ENCODE results near the gene CXCL12.

CXCL12 gene

DNA sequence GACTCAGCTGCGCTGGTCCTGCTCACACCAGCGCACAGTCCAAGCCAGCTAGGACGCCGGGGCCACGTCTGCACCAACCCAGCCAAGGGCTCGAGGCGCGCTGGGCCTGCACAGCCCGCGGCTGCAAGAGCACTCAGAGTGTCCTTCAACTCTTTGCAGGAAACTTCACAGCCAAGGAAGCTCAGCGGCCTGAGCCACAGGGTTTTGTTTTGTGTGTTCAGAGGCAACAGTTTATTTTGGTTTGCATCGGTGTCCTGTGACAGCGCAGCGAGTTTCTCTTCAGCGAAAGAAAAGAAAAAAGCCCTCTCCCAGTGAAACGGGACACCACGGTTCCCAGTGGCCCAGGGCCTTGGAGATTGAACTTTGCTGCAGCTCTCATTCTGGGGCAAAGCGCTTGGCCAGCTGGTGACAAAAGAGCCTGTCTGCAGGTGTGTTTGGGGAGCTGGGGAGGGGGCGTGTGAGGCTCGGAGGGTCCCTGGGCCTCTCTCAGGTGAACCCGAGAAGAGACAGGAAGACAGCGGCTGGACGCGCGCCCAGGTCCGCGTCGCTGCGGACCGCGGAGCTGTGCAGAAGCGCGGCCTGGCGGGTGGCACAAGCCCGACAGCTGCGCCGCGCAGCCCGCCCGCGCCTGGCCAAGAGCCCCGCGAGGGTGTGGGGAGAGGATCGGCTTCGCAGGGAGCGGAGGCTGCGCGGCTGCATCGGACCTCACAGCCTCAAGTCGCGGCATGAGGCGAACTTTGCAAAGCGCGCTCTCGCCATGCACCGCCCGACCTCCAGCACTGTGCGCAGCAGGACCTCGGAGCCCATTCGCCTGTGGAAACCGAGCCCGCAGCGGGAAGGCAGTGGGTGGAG, 922 bp downstream of the CXCL12 start:
- no peak for DNase-seq

DNA sequence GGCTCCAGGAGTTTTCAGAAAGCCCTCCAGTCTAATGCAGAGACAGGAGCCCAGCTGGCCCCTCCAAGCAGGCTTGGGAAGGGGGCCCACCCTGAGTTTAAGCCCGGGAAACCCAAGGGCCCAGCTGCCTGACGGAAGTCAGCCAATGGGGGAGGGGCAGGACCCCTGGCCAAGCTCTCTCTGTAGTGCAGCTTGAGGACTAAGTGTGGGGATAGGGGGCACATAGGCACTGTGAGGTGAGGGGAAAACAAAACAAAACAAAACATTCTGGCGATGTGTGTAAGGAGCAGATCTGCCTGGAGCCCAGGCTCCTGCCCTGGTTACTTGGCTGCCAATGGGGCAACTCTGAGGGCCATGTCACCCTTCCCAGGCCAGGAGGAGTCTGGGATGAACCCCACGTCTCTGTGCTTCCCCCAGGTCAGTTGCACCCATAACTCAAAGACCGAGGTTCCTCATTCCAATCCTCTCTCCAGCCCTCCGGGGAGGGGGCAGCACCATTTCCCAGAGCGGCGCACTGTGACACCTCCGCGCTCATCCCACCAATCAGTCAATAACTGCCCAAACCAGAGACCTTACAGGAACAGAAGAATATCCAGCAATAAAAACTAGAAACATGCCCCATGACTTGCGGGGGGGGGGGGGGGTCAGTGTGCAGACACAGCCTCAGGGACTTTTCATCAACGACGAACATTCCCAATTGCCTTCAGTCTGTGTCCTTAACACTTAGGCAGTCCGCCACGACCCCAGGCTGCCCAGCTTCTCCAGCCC, 1.7 kb downstream of the CXCL12 start:
- DNase-seq, result no peak

DNA sequence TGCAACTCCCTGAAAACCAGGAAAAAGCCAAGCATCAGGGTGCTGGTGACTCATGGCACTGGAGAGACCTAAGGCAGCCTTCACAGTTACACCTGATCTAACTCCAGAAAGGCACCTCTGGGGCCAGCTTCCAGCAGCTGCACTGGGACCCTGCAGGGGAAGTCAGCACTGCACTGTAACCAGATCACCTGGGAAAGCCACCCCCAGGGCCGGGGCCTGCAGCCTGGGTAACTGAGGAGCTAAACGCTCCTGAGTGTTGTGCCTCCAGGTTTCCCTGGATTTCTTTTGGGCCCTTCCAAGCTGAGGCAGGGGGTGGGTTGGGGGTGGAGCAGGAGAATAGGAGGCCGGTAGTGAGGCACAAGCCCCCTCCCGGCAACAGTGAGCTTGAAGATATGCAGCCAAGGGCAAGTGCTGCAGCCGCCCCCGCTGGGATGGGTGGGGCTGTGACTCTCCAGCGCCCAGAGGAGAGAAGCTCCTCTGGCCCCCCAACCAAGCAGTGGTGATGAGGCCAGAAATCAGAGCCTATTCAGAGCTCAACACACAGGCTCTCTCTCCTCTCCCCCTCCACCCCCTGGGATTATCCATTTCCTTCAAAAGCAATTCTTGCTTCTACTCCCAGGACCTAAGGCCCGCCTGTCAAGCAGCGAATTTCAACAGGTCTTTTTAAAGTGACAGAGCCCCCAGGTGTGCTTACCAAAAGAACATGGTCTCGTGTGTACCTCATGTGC, 2.6 kb downstream of the CXCL12 start:
- DNase-seq, result no peak

DNA sequence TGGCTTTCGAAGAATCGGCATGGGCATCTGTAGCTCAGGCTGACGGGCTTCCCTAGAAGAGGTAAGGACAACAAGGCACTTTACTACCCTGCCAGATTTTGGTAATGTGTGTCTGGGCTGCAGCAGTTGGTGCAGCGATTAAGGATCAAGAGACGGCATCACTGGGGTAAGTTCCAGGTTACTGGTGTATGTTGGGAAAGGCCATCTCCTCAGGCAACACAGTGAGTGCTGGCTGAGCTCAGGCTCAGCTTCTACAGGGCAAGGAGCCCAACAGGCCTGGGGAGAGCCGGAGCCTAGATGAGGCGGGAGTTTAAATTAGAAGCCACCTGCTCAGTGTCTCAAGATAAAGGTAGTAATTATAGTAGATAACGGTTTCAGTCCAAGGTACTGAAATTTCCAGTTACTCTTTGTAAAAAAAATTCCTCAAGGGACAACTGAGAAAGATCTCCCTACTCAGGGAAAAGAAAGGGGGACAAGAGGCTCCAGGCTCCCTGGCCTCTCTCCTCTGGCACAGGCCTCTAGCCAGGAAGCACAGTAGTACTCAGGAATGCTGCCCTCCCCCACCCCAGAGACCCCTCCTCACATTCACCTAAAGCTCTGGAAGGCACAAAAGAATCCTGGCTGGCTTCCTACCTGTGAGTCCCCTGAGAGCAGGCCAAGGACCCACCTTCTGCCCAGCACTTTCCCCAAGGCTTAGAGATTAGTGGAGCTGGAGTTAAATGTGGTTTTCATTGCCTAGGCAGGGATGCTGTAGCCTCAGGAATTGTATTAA, 3.9 kb downstream of the CXCL12 start:
- DNase-seq, result no peak

DNA sequence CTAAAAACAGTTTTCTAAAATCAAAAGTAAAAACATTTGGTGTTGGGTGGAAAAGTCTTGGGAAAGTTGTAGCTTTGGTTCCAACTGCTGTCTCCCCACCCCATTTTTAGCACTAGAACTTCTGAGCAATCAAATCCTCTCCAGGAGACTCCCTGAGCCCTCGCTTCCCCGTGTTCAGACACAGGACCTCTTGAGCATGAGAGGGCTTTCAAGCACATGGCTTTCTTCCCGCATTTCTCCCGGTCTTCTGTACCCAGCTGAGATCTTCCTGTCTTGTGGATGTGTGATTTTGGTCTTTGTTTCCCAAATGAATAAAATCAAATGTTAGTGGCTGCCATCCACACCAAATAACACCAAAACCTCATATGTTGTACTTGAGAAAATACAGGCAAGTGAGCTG, 5.0 kb downstream of the CXCL12 start:
- no peak for DNase-seq

DNA sequence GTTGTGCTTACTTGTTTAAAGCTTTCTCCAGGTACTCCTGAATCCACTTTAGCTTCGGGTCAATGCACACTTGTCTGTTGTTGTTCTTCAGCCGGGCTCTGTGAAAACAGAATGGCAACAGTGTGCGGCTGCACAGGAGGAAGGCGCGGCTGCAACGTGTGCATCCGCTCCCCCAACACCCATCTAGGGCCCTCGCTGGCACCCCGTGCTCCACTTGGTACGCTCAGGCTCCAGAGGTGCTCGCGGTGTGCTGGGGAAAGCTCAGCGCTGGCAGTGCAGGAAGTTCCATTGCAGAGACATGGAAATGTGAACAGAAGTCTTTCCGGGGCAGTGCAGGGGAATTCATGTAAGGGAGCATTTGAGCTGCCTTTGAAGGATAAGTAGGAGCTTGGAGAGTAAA, 6.3 kb downstream of the CXCL12 start:
- no peak for DNase-seq

DNA sequence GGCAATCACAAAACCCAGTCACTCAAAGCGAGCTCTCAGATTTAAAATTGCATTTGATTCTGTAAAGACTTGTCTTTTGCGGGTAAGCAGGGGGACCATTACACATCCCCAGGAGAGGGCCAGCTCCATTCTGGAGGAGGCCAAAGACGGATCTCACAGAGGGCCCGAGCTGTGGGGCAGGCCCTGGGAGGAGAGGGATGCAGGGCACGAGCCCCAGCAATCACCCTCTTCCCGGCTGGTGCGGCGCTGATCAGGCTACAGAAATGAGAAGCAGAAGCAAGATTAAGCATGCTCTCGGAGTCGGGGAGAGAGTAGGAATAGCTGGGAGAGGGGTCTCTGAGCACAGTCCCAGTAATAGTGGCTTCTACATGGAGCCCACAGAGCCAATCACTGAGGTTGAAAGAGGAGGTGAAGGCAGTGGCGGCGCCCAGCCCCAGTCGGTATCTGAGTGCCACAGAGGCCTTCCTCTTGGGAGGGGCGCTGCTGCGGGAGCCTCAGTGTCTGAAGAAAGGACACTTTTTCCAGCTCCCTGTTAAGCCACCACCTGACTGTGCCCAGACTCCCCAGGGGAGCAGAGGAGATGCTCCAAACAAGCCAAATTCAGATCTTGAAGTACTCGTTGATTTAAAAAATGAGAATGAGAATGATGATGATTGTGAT, 7.1 kb downstream of the CXCL12 start:
- DNase-seq, result no peak

DNA sequence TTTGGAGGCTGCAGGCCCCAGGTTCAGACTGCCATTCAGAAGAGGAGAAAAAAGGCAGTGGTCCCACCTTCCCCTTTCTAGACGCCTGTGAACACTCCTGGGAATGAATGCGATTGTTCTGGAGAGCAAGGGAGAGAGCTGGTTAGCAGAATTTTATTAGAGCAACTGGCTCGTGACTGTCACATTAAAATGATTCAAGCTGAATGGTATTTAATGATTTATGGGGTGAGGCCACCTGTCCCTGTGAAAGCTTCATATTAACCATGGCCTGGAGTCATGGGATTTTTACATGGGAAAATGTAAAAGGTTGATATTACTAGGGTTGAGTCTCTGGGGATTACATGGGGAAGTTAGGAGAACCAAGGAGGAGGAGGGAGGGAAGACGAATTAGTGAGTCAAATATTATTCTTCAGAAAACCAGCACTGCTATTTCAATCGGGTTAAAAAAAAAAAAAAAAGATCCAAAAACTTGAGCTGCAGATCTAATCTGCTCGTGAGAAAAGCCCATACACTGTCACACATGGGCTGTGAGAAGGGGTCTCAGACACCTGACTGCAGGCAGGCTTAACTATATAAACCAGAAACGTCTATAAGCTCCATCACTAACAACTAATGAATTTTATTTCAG, 8.3 kb downstream of the CXCL12 start:
- no peak for DNase-seq

DNA sequence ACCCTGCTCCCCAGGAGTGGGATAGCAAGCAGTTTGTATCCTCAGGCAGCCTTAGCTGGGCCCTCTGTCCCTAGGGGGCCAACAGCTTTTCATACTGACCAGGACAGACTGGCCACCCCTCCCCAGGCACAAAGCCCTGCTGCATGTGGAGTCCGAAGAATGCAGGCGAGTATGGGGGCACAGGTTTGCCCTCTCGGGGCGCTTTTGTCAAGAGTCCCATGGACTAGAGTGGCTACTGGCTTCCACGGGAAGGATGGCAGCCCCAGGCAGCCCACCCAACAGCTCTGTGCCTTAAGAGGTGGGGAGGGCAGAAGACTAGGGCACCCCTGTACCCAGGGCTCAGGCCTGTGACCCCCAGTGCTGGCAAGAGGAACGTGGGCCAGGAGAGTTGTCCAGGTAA, 10.7 kb downstream of the CXCL12 start:
- no peak for DNase-seq

DNA sequence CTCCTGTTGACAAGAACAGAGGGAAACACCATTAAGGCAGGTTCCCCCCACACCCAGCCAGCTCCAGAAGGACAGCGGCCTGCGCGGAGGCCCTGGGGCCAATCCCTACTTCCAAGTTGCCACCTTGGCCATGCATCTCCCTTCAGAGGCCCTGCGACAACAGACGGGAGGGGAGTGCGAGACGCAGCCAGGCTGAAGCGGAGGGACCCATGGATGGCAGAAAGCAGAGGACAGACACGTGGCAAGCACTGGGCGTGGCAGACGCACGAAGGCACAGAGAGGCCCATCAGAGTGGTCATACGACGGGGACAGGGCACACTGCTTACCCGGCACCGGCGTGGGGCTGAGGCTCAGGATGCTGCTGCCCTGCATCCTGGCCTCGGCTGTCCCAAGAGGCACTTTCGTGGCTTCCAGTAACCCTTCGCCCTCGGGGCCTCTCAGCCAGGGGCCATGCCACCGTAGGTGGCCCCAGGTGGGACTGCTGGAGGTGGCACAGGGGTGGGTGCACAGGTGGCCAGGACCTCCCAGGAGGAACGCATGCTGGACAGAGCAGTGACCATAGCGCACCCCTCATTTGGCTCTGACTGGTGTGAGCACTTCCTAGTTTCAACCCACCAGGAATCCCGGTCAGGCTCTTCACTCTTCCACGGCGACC, 11.4 kb downstream of the CXCL12 start:
- DNase-seq, result no peak

DNA sequence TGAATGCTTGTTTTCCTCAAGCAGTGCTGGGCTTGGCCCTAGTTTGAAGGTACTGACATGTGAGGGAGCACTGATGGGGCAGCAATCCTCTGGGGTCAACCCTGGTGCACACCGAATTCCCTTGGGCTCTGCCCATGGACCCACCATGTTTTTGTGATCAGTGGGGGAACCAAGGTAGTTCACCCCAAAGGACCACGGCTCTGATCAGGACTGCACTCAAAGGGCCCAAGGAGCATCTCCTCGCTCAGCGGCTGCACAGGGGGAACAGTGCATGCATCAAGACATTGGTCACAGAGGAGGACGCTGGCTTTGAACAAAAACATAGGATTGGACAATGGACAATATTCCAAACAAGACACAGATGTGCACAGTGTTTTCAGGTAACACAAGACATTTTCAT, 12.7 kb downstream of the CXCL12 start:
- DNase-seq, result no peak

DNA sequence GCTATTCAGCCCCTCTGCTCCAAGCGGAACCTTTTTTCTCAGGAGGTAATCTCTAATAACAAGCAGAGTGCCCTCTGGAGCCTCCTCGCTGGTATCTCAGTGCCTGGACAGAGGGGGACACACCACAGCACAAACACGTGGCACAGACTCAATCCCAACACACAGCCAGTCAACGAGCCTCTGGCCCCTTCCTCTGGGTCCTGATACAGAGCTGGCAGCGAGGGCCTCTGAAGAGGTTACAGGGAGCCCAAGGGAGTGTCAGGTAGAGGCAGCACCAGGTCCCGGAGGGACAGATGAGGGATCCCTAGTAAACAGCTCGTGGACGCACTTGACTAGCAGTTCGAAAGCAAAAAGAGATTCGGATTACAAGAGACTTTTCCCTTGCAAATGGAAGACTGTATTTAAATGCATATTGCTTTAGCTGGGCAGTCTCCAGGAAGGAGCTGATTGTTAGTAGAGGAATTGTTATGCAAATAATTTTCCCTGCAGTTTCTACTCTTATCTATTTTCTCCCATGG, 14.1 kb downstream of the CXCL12 start:
- DNase-seq, result no peak

DNA sequence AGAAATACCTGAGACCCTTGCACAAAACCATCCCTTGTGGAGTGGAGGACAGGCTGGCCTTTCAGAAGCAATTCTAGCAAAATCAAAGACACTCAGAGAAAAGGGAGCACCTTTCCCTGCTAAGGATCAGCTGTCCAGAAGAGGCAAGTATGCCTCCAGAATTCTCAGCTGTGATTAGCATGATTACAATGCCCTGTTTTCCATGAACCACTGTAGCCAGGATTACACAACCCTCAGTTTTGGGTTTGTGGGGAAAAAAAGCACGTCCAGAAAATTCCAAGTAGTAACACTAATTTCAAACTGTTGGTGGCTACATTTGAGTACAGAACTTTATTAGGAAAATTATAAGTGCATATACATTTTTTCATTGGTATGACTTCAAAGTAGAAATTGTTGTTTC, 15.0 kb downstream of the CXCL12 start:
- DNase-seq, result no peak

DNA sequence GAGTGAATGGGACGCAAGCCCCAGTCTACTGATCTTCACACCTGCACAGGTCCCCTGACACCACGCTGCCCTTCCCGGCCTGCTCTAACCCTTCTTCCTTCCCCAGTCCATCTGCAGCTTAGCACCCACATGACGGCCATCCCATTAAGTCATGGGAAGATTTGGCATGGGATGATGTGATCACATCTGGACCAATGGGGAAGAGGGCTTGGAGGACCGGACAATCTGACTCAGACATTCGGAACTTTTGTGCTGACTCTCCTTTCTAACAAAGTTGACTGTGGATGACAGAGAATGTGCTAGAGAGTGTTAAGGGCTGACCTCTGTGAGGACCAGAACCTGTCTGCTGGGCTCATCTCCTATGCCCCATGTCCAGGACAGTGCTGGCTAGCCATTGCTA, 15.6 kb downstream of the CXCL12 start:
- DNase-seq, result no peak

DNA sequence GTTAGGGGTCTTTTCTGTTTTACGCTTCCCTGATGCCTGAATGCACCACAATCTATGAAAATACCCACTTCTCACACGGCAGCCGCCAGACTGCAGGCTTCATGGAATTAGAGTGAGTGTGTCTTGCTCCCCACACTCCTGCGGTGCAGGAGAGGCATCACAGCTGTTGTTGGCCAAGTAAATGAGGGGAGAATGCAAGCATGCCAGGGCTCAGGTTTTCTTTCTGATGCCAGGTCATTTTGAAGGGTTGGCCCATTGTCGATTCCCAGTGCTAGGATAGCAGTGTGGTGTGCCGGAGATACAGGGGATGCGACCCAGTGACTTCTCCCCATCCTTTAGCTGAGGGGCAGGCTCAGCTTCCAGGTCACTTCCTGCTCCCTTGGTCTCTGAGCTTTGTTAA, 16.3 kb downstream of the CXCL12 start:
- no peak for DNase-seq

DNA sequence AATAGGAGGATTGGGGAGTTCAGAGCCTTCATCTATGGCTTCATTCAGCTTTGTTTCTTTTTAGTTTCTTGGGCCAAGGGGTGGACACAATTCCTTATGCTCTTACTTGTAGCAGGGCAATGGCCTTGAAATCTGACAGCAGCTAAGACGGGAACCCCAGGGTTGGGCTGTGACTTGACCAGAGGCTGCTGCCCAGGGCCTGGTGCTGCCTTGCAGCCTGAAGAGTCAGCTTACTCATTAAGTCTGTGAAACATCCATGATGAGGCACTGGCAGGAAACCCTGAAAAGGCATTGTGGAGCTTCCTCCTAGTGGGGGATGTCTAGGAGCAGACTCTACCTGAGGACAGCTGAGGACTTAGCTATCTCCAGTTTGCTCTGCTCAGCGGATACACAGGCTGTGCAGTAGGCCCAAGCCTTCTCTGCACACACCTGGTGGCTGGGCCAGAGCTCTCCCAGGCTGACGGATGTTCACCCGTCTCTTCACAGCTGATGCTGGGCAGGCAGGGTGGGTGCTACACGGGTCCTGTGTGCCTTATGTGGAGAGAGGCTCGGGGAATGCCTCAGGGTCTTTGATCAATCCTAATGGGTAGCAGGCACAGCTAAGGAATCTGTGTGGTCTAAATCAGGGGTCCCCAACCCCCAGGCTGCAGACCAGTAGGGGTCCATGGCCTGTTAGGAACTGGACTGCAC, 17.8 kb downstream of the CXCL12 start:
- no peak for DNase-seq

DNA sequence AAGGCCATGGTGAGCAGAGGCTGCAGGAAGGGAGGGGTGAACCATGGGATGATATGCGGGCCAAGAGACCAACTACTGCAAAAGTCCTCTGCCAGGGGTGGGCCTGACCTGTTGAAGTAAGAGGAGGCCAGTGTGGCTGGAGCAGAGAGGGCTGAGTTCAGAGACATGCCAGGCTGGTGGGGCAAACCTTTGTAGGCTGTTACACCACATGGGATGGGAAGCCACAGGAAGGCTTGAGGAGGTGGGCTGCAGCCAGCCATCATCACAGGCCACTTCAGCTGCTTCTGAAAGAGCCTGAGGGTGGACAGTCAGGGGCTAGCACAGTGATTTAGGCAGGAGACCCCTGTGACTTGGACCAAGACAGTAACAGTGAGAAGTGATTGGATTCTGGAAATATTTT, 20.3 kb downstream of the CXCL12 start:
- DNase-seq, result no peak

DNA sequence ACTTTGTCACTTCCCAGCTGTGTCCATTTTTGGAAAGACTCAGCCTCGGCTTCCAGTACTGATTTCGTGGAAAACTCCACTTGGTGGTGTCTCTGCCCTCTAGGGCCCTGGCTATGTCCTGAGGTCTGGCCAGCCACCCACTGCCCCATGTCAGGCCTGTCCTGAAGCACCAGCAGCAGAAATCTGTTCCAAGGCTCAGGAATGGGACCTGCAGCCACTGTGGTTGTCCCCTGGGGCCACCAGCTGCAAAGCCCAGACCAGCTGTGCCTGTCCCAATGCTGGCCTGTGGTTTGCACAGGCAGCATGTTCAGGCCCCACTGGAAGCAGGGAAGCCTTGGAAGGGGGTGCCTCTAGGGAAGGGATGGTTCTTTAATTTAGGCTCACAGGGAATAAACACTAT, 21.2 kb downstream of the CXCL12 start:
- DNase-seq, result no peak

DNA sequence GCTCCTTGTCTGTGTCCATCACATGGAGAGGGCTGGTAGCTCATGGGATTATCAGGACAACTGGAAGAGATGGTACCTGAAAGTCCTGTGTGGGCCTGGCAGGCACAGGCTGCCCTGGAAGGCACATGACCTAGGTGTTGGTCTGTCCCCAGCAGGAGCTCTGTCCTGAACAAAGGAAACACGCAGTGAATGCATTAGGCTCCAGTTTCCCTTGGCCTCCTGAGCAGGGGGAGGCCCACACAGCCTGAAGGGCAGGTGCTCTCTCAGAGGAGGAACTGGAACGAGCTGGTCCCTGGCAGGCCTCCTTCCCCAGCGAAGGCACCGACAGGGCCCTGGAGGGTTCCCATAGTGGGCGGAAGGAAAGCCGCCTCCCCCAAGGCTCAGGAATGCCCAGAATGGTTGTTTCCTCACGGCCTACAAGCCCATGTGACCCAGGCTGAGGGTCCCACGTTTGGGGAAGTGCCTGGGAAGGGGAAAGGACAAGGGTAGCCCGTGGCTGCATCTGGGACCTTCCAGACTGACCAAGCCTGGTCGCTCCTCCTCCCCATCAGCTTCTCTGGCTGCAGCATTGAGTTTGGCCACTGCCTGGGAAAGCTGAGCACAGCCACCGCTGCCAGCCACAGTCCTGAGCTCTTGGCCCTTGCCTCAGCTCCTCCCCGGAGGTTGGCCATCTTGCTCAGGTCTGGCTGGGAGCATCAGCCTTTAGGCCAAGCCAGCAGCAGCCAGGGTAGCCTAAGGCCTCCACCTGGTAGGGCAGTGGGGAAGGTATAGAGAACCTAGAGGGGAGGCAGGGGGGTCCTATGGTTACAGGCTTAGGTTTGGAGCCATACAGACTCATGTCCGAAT, 21.8 kb downstream of the CXCL12 start:
- DNase-seq, result no peak

DNA sequence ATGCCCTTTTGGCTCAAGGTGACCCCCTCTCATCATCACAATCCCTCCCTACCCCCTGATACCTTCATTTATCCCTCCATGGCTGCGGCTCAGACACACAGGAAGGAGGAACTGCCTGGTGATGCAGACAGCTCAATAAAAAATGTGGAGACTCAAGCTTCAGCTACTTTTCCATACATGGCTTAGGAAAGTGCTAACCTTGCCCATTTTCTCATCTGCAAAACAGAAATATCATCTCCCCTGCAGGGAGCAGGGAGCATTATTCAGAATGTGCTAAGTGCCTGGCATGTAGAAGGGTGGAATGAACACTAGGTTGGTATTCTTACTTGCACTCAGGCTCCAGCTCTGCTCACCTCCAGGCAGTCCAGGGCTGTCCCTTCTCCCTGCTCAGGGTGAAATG, 23.8 kb downstream of the CXCL12 start:
- DNase-seq, result no peak

All from activated T-cell treated with anti-CD3 and anti-CD28 coated beads, Interleukin-2, amount 50 U/mL, for 1 hour (primary cell).